HepG2 (cell line): ENCODE measurements around the gene SLC10A1. TPM values are rescaled to one million over a fixed set of nuclear protein-coding genes. Genes with fewer than 3 reads are reported as not detected.

Source experiments
- ATAC-seq: fragments of 200-7000 bp; cut with Tn5 transposase; 3 replicates; pipeline ENCODE4 v1.9.1; 2020; ENCODE audit warnings: mild to moderate bottlenecking, moderate library complexity
- BruUV-seq: library from RNA; stranded (reverse); fragments of 400-500 nt; replicated peaks from 2 replicates; lab custom pipeline; 2021; lab: Mats Ljungman, UMichigan
- CTCF ChIA-PET: fragments of 300-600 bp; formaldehyde crosslinking; extraction: SDS; loops from one replicate; lab custom pipeline; 2021; ENCODE audit warnings: low total read pairs, inconsistent platforms, low intra/inter-chr PET ratio; lab: Yijun Ruan, JAX
- POLR2A ChIA-PET: fragments of 350-600 bp; sonication (Branson Sonifier 250); formaldehyde crosslinking; loops from one replicate; lab custom pipeline; 2020; ENCODE audit warnings: antibody characterized with exemption, inconsistent platforms; lab: Yijun Ruan, JAX
- DNase-seq: peaks from one replicate; pipeline ENCODE4 v3.0.0-alpha.2; 2015; ENCODE audit warnings: low spot score
- FAIRE-seq: peaks from 3 replicates; lab custom pipeline; 2011; peaks lifted over from hg19 to GRCh38; lab: Jason Lieb, UNC
- H2AFZ ChIP-seq: one replicate; pipeline ENCODE4 v1.6.1; 2011; ENCODE audit warnings: low read length, inconsistent platforms
- H3K27ac ChIP-seq: fragments of 300-600 bp; 3 replicates; pipeline ENCODE4 v1.8.0; 2011; ENCODE audit warnings: mixed run types, mild to moderate bottlenecking, mixed read lengths, low read length, inconsistent platforms; ENCODE audit not compliant: insufficient read depth; ENCODE audit errors: extremely low read length
- H3K27me3 ChIP-seq, 2 experiments: fragments of 200-600 bp in 1 of 2; 2 replicates in 1 of 2; 3 replicates in 1 of 2; pipeline versions ENCODE4 v1.6.0 to v1.8.0; 2011; ENCODE audit warnings: low read length in 2 of 2, mild to moderate bottlenecking in 2 of 2, moderate library complexity in 2 of 2, inconsistent platforms in 1 of 2; ENCODE audit not compliant: insufficient read depth in 2 of 2, control insufficient read depth in 1 of 2
- H3K36me3 ChIP-seq, 2 experiments: fragments of 200-600 bp in 1 of 2; replicated peaks in 1 of 2; 2 replicates in 1 of 2; 3 replicates in 1 of 2; pipeline versions ENCODE4 v1.5.1 to v1.8.0; 2011; ENCODE audit warnings: low read length in 2 of 2, inconsistent platforms in 1 of 2; ENCODE audit not compliant: insufficient read depth in 2 of 2, control insufficient read depth in 1 of 2
- H3K4me1 ChIP-seq: 2 replicates; pipeline ENCODE4 v1.5.1; 2012; ENCODE audit warnings: low read length, inconsistent platforms; ENCODE audit not compliant: insufficient read depth
- H3K4me2 ChIP-seq: 2 replicates; pipeline ENCODE4 v1.6.0; 2011; ENCODE audit warnings: low read depth, low read length, inconsistent platforms
- H3K4me3 ChIP-seq, 3 experiments: fragments of 200-600 bp in 1 of 3; sonication (generic), shearing (Covaris generic) in 1 of 3; replicated peaks in 1 of 3; 2 replicates each; pipeline ENCODE4 v1.5.1; 2011 to 2016; ENCODE audit warnings: low read length in 3 of 3, inconsistent platforms in 2 of 3, low read depth in 2 of 3, mild to moderate bottlenecking in 2 of 3, control low read depth in 1 of 3, mixed read lengths in 1 of 3; ENCODE audit not compliant: insufficient read depth in 1 of 3
- H3K79me2 ChIP-seq: one replicate; pipeline ENCODE4 v1.6.1; 2011; ENCODE audit warnings: low read length, inconsistent platforms; ENCODE audit not compliant: insufficient read depth
- H3K9ac ChIP-seq: 2 replicates; pipeline ENCODE4 v1.6.0; 2011; ENCODE audit warnings: mild to moderate bottlenecking, low read depth, low read length, inconsistent platforms; ENCODE audit not compliant: insufficient read depth
- H3K9me3 ChIP-seq: 2 replicates; pipeline ENCODE4 v1.5.1; 2012; ENCODE audit warnings: mild to moderate bottlenecking, low read length
- H4K20me1 ChIP-seq: 2 replicates; pipeline ENCODE4 v1.6.0; 2011; ENCODE audit warnings: inconsistent platforms, mild to moderate bottlenecking, low read length, moderate library complexity; ENCODE audit not compliant: insufficient read depth
- ELF1 ChIP-seq: sonication (generic); formaldehyde crosslinking; IDR thresholded peaks from 2 replicates; pipeline ENCODE4 v1.4.0; 2020; ENCODE audit warnings: missing genetic modification reagents
- GATAD2A ChIP-seq: IDR thresholded peaks from 2 replicates; pipeline ENCODE4 v1.6.1; 2016
- IKZF5 ChIP-seq: IDR thresholded peaks from 2 replicates; pipeline ENCODE4 v1.6.1; 2018; ENCODE audit warnings: missing genetic modification reagents, mild to moderate bottlenecking, missing compliant biosample characterization
- MEF2D ChIP-seq: sonication (generic); formaldehyde crosslinking; IDR thresholded peaks from 2 replicates; pipeline ENCODE4 v1.5.1; 2020; ENCODE audit warnings: mild to moderate bottlenecking, missing genetic modification reagents
- MTF2 ChIP-seq: sonication (generic); formaldehyde crosslinking; IDR thresholded peaks from 2 replicates; pipeline ENCODE4 v1.5.0; 2020; ENCODE audit warnings: missing genetic modification reagents, borderline replicate concordance
- NKX3-1 ChIP-seq: sonication (generic); formaldehyde crosslinking; IDR thresholded peaks from 2 replicates; pipeline ENCODE4 v1.5.0; 2020; ENCODE audit warnings: missing genetic modification reagents
- ZBTB34 ChIP-seq: sonication (generic); formaldehyde crosslinking; IDR thresholded peaks from 2 replicates; pipeline ENCODE4 v1.8.0; 2022; ENCODE audit warnings: mild to moderate bottlenecking, missing genetic modification reagents
- ZBTB43 ChIP-seq: sonication (generic); formaldehyde crosslinking; conservative IDR thresholded peaks from 2 replicates; pipeline ENCODE4 v1.4.0; 2020; ENCODE audit warnings: missing genetic modification reagents
- ZBTB7B ChIP-seq: sonication (generic); formaldehyde crosslinking; IDR thresholded peaks from 2 replicates; pipeline ENCODE4 v1.4.0; 2020; ENCODE audit warnings: missing genetic modification reagents
- ZNF274 ChIP-seq: sonication (generic); formaldehyde crosslinking; IDR thresholded peaks from 2 replicates; pipeline ENCODE4 v1.5.1; 2020; ENCODE audit warnings: mild to moderate bottlenecking, missing genetic modification reagents
- ZNF34 ChIP-seq: sonication (generic); formaldehyde crosslinking; IDR thresholded peaks from 2 replicates; pipeline ENCODE4 v1.4.0; 2020; ENCODE audit warnings: mild to moderate bottlenecking, missing genetic modification reagents, borderline replicate concordance
- ZNF414 ChIP-seq: sonication (generic); formaldehyde crosslinking; IDR thresholded peaks from 2 replicates; pipeline ENCODE4 v1.5.0; 2020; ENCODE audit warnings: missing genetic modification reagents
- WGBS: methylation state at CpG from one replicate; pipeline ENCODE4 v1.1.6; 2017; ENCODE audit warnings: low lambda C conversion rate; 5-methylcytosine and 5-hydroxymethylcytosine counted together
- in situ Hi-C: cut with HindIII; loops from 2 replicates; pipeline ENCODE4 v1.10.0; 2017; ENCODE audit warnings: low pct_unique_long_range_greater_than_20kb; ENCODE audit not compliant: extremely low pct_ligation_motif_present
- intact Hi-C: fragments of 100-400 bp; cut with micrococcal nuclease; formaldehyde crosslinking; loops from one replicate; pipeline ENCODE4 v1.10.0; 2022; ENCODE audit not compliant: unreplicated experiment
- polyA plus RNA-seq, 8 experiments: library from polyadenylated mRNA; depleted of rRNA in 3 of 8; stranded (reverse) in 7 of 8; unstranded in 1 of 8; fragments of >200 nt; fragmentation: Illumina TruSeq in 4 of 8; extraction: Trizol in 4 of 8; gene quantifications; 2 replicates each; pipeline versions ENCODE4 v1.2.1 to v1.2.3, GENCODE V29; 2011 to 2016; ENCODE audit warnings: low read depth in 4 of 8, missing spikeins in 1 of 8, mixed read lengths in 1 of 8; ENCODE audit not compliant: insufficient read depth in 1 of 8
- total RNA-seq, 5 experiments: library from RNA; depleted of rRNA; stranded (reverse); fragments of >200 nt; fragmentation: Illumina TruSeq; extraction: Trizol; gene quantifications; 2 replicates each; pipeline ENCODE4 v1.2.3, GENCODE V29; 2016; ENCODE audit warnings: low read depth in 1 of 5

Gene SLC10A1
- total and polyA plus RNA-seq, 2 of the 13 experiments (the other 11 are each of a cell fraction or from before 2014, with no cell fraction given), result 0.17 TPM; not detected in 1

GRCh38 chr14:69808919-69809808, 12.1 kb upstream of the SLC10A1 start:
- Histone ChIP-seq H3K9me3 (no peaks in the 10 kb centered on the region), H3K4me3 (peak overlapping the region in 1 of 3 experiments; percentile 15; a peak in 1 of 6 replicates), H2AFZ (no peak overlapping the region), H4K20me1 (no peaks in the 10 kb centered on the region), H3K27ac (peak overlapping the region; percentile 90), H3K4me2 (peak overlapping the region; percentile 54), H3K4me1 (peaks cover 73% of the 10 kb centered on the region), H3K79me2 (no peaks in the 10 kb centered on the region), H3K27me3 (no peaks in the 10 kb centered on the region), H3K9ac (peak overlapping the region; percentile 40), H3K36me3 (no peaks in the 10 kb centered on the region)
- peak; percentile 97 for ATAC-seq
- intact Hi-C loops, result no loop called here
- POLR2A ChIA-PET, result interaction anchor here (0.7 to 4.2 kb wide), 15 partner anchors 12 to 239 kb away, joined by 3 to 47 read pairs (median 6); partner anchors contain the start of genes SLC10A1, SMOC1 and SRSF5
- CTCF ChIA-PET, result no interaction called here
- WGBS, result 31% methylated on average over 10 of the region's 12 CpGs
- no TSS peak for BruUV-seq
- peak; percentile 93 for FAIRE-seq
- in situ Hi-C loops, result no loop called here
- peak; percentile 95 for DNase-seq
- peak; percentile 85 for TF ChIP-seq MEF2D
- peak; percentile 79; the same call in 1 of the 2 replicates for TF ChIP-seq ZBTB7B (CRISPR knock-in tag)
- peak; percentile 88 for TF ChIP-seq IKZF5 (CRISPR knock-in tag)
- no peak for TF ChIP-seq ZNF274
- 0 out of 2 replicates have a peak, but pooled peaks have one; percentile 21 for TF ChIP-seq NKX3-1 (CRISPR knock-in tag)
- peak; percentile 36; the same call in 1 of the 2 replicates for TF ChIP-seq ELF1 (CRISPR knock-in tag)
- TF ChIP-seq MTF2 (CRISPR knock-in tag), result no peak
- TF ChIP-seq ZBTB43 (CRISPR knock-in tag), result peak; percentile 72
- TF ChIP-seq ZNF34 (CRISPR knock-in tag), result no peak
- TF ChIP-seq GATAD2A (CRISPR knock-in tag), result peak; percentile 98
- peak; percentile 91 for TF ChIP-seq ZBTB34 (CRISPR knock-in tag)
- TF ChIP-seq ZNF414 (CRISPR knock-in tag), result peak; percentile 59; the same call in 1 of the 2 replicates
